ENCODE data around the gene NLGN1. TPM values are rescaled to one million over a fixed set of nuclear protein-coding genes. Genes with fewer than 3 reads are reported as not detected.

The NLGN1 gene
- total and polyA plus RNA-seq, 2 of the 8 experiments (the other 6 are each of a cell fraction or from before 2014, with no cell fraction given): 7.8 to 14.8 TPM

DNA sequence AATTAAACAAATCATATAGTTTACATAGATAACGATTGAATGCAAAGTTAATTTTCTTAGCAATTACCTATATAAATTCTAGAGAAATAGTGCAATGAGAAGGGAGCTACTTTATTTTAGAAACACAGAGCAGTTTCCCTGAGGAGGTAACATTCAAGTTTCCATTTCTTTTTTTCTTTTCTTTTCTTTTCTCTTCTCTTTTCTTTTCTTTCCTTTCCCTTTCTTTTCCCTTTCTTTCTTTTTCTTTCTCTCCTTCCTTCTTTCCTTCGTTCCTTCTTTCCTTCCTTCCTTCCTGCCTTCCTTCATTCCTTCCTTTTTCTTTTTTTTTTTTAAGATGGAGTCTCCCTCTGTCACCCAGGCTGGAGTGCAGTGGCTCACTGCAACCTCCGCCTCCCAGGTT, 417.3 kb downstream of the NLGN1 start:
- Histone ChIP-seq H3K56ac (replicated peaks; ENCODE audit: insufficient read length, low read depth, low read length) (no peak overlapping the region), H4K91ac (replicated peaks; ENCODE audit: insufficient read length, low read length) (no peak overlapping the region), H3K4me1 (replicated peaks in 1 of 4; ENCODE audit: control insufficient read depth in 3 of 4, insufficient read depth in 4 of 4, low read length in 3 of 4) (peaks cover 2 to 14% (median 7%) of the 10 kb centered on the region in 4 experiments; a peak in 4 of 7 replicates), H4K20me1 (replicated peaks in 1 of 2; ENCODE audit: control insufficient read depth in 1 of 2, insufficient read depth in 2 of 2, low read length in 2 of 2) (no peaks in the 10 kb centered on the region), H2BK120ac (replicated peaks; ENCODE audit: low read depth, low read length) (no peak overlapping the region), H3K14ac (ENCODE audit: insufficient read length) (no peak overlapping the region), H4K8ac (ENCODE audit: extremely low read depth, insufficient read depth, low read length) (no peak overlapping the region), H3K27ac (ENCODE audit: low read depth, low read length) (no peak overlapping the region), H3K79me2 (ENCODE audit: control insufficient read depth in 1 of 2, insufficient read depth in 2 of 2, low read length in 2 of 2) (no peaks in the 10 kb centered on the region), H3K18ac (ENCODE audit: extremely low read depth, low read length) (no peak overlapping the region), H3K9me3 (ENCODE audit: insufficient read depth in 2 of 2, low read depth in 1 of 2, low read length in 1 of 2) (no peaks in the 10 kb centered on the region), H3K36me3 (ENCODE audit: control insufficient read depth in 2 of 4, insufficient read depth in 4 of 4, low read length in 3 of 4) (no peaks in the 10 kb centered on the region), H3K23ac (ENCODE audit: insufficient read length) (no peak overlapping the region), H2BK15ac (ENCODE audit: low read length) (no peak overlapping the region), H2BK20ac (ENCODE audit: low read length) (no peak overlapping the region), H4K5ac (ENCODE audit: insufficient read length, low read depth, low read length) (no peak overlapping the region), H3K4me3 (ENCODE audit: extremely low read depth in 1 of 4, insufficient read depth in 2 of 4, low read depth in 3 of 4, low read length in 4 of 4) (no peak overlapping the region), H2AK5ac (ENCODE audit: low read depth, low read length) (no peak overlapping the region), H3K4ac (replicated peaks; ENCODE audit: insufficient read length, low read depth, low read length) (no peak overlapping the region), H2BK5ac (ENCODE audit: low read depth, low read length) (no peak overlapping the region), H3K4me2 (ENCODE audit: insufficient read depth in 1 of 2, low read depth in 2 of 2, low read length in 2 of 2) (no peak overlapping the region), H3K79me1 (ENCODE audit: low read depth, low read length) (no peaks in the 10 kb centered on the region), H3K27me3 (replicated peaks in 1 of 4; ENCODE audit: control insufficient read depth in 3 of 4, extremely low read depth in 1 of 4, insufficient read depth in 3 of 4, low read length in 3 of 4) (no peaks in the 10 kb centered on the region), H3K23me2 (ENCODE audit: low read depth, low read length) (no peaks in the 10 kb centered on the region), H3K9ac (replicated peaks in 1 of 4; ENCODE audit: extremely low read depth in 1 of 4, low read depth in 3 of 4, low read length in 3 of 4) (no peak overlapping the region), H2AFZ (ENCODE audit: low read length) (no peak overlapping the region), H2BK12ac (ENCODE audit: low read depth, low read length) (no peak overlapping the region)
- no peak for TF ChIP-seq JUND (IDR thresholded peaks at IDR 0.05; ENCODE audit: low read length)
- no peak for TF ChIP-seq BACH1 (IDR thresholded peaks at IDR 0.05; ENCODE audit: low read length)
- no peak for TF ChIP-seq RNF2 (IDR thresholded peaks at IDR 0.05; ENCODE audit: borderline replicate concordance, low read depth, low read length, missing control alignments, poor library complexity, severe bottlenecking)
- no peak for TF ChIP-seq CTBP2 (IDR thresholded peaks at IDR 0.05; ENCODE audit: borderline replicate concordance, insufficient read depth, insufficient read length, low read length)
- TF ChIP-seq POLR2AphosphoS5 (IDR thresholded peaks at IDR 0.05; ENCODE audit: low read depth, low read length): no peak
- TF ChIP-seq SAP30 (IDR thresholded peaks at IDR 0.05; ENCODE audit: insufficient read depth, insufficient replicate concordance, low read length): no peak
- TF ChIP-seq KDM1A (IDR thresholded peaks at IDR 0.05; ENCODE audit: borderline replicate concordance, low read length): no peak
- no peak for TF ChIP-seq BRCA1 (IDR thresholded peaks at IDR 0.05; ENCODE audit: low read depth, low read length)
- TF ChIP-seq TCF12 (IDR thresholded peaks at IDR 0.05; ENCODE audit: low read depth, low read length): no peak
- no peak for TF ChIP-seq KDM5A (IDR thresholded peaks at IDR 0.05; ENCODE audit: low read length)
- TF ChIP-seq NRF1 (IDR thresholded peaks at IDR 0.05; ENCODE audit: low read depth, low read length): no peak
- TF ChIP-seq NANOG (IDR thresholded peaks at IDR 0.05; ENCODE audit: insufficient read depth, low read depth, low read length, poor library complexity, severe bottlenecking): no peak
- TF ChIP-seq CEBPB (IDR thresholded peaks at IDR 0.05; ENCODE audit: low read depth, low read length): no peak
- TF ChIP-seq EZH2 (IDR thresholded peaks at IDR 0.05; ENCODE audit: low read depth, low read length, severe bottlenecking): no peak
- CTCF ChIA-PET (ENCODE audit: partially characterized antibody): no interaction called here
- POLR2A ChIA-PET (ENCODE audit: partially characterized antibody): no interaction called here
- FAIRE-seq (no peak), DNase-seq (ENCODE audit: low read depth in 1 of 2, low spot score in 2 of 2) (no peak)
- 67% methylated on average over 3 of the region's 3 CpGs; no CpG with 5 or more reads in 1 of the 2 experiments for WGBS, 2 experiments (ENCODE audit: extremely low coverage in 1 of 2, insufficient coverage in 1 of 2, insufficient read length in 1 of 2, insufficient replicate concordance in 2 of 2, low coverage in 1 of 2, low lambda C conversion rate in 2 of 2, missing lambda C conversion rate in 1 of 2)
